NCI-H1092 treated with DMSO at 0.1 percent for 48 hours (cell line): ENCODE data around the gene RANBP1.

Experiments
- DNase-seq: peaks from one replicate; lab custom pipeline; 2025; lab: John Stamatoyannopoulos, UW

Gene RANBP1

DNA sequence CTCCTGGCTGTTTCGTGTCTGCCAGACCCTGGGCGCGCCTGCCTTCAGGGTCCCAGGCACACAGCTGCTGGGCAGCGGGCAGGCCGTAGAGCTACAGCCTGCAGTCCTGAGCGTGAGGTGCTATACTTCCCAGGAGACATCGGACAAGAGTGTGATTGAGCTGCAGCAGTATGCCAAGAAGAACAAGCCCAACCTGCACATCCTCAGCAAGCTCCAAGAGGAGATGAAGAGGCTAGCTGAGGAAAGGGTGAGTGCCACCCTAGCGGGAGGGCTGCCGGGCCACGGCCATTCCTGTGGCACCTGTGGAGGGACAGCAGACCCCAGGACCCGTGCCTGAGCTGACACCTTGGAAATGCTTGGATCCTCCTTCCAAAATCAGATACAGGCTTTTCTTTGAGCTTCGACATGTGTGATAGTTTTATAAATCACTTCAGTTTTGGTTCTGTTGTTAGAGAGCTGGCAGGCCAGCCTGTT lies 7.1 kb upstream of the RANBP1 start:
- no peak for DNase-seq

GRCh38 chr22:20109411-20110358 lies 6.2 kb upstream of the RANBP1 start:
- DNase-seq: no peak

DNA sequence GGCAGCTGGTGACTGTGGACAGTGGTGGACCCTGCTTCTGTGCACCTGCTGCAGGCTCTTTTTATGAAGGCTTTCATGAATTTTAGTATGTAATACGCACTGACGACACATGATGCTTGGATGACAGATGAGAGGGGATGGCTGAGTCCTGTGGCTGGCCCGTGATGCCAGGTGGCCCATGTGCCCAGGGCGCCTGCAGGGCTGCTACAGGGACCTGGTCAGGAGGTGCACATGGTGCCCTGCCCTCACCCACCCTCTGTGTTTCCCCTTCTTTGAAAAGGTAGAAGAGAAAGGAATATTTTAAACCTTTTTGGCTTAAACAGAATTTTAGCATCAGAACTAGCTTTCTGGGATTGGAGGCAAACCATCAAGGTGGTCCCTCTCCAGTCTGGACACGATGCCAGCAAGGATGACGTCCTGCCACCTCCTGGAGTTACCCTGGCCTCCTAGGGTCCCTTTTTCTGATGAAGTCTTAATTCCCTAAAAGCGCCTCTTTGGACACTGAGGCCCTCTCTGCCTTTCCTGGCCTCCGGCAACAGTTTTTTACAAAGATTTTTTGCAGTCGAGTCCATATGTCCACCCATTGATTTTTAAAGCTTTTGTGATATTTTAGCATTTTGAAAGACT lies 5.4 kb upstream of the RANBP1 start:
- no peak for DNase-seq

DNA sequence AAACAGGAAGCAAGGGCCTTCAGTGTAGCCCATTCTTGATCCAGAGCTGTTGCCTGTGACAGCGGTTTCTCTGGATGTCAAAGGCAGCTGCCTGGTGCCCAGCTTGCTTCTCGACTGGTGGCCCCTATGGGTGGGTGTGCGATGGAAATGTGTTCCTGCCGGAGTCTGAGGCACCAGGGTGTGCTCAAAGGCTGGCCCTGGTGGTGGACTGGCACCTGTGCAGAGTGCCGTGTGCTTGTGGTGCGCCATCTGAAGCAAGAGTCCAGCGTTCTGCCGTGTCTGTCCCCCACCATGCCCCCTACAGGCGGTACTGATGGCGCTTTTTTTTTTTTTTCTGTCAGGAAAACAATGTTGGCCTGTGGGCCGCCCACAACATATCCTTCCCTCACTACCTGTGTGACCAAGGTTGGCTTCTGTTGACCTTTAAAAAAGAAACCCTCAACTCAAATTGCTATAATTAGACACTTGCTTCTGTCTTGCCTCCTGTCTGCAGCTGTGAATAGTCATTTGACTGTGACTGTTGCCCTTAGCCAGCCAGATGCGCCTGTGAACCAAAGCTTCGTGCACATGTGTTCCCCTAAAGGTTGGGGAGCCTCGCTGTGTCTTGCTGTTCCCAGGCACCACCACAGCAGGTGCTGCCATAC lies 4.7 kb upstream of the RANBP1 start:
- DNase-seq: peak; percentile 30

DNA sequence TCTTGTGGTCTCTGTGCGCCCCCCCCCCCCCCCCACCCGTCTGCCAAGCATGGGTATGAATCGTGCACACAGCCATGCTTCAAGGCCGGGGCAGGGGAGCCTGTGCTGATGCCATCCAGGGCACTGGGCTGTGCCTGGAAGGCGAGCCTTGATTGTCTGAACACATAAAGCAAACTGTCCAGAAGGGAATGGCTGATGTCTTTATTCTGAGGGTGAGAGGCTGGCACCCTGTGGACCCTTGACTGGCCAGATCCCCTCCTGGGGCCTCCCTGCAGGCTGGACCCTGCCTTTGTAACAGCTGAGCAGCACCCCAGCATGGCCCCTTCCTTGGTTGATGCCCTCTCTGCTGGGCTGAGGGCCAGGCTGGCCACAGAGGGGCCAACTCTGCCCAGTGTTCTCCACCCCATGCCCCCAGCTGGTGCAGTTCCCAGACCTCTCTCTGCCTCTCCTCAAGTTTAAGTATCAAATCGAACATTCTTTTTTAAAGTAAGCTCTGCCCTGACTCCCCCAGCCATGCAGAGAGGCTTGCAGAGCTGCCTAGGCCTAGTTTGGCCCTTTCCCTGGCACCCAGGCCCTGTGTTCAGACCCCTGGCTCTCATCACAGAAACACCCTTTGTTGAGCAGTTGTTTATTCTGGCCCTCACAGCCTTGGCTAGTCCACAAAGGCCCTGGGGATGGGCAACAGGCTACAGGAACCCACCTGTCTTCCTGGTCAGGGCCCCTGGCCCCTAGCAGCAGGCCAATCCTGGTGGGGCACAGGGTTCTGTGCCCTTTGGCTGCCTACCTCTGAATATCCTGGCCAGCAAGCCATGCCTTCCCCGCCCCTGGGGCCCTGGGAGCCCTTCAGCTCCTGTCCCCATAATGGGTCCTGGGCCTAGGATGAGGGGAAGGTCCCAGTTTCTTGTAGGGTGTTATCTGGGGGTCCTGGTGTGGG lies 3.9 kb upstream of the RANBP1 start:
- DNase-seq: no peak

- DNase-seq: no peak
These were observed 3.0 kb upstream of the RANBP1 start for GRCh38 chr22:20112623-20113511.

GRCh38 chr22:20113551-20114310 lies 2.2 kb upstream of the RANBP1 start:
- DNase-seq: no peak

DNA sequence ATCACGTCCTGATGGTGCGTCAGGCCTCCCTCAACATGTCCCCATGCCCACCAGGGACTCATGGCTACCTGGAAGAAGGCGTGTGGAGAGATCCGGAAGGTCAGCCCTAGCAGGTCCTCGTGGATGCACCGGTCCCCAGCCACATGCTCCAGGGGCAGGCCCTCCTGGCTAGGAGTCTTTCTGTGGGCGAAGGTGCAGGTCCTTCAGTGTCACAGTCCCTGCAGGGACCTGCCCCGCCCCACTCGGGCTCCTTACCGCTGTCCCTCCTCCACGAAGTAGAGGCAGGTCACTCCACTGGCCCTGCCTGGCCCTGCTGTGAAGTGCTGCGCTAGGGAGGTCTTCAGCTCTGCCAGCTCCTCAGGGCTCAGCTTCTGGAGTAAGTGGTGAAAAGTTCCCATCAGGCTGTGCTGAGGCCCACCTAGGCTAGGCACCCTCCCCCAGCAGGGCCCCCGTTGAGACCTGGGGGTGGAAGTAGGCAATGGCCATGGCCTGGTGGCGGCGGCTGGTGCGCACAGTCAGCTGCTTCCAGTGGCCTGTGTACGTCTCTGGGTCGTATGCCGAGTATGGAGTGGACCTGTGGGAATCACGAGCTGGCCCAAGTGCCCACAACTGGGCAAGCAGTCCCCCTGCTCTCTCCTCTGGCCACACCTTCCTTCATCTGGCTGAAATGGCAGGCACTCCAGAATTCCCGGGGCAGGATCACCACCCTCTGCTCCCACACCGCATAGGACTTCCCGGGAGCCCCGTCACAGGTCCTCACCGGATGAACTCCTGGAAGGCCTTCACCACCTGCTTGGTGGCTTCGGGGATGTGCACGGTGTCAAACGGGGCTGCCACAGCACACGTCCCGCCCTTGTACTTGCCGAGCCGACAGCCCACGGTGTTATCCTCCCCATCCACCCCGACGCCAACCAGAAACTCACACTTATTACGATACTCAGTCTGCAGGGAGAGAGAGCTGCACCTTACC lies 1.1 kb upstream of the RANBP1 start:
- DNase-seq: no peak

DNA sequence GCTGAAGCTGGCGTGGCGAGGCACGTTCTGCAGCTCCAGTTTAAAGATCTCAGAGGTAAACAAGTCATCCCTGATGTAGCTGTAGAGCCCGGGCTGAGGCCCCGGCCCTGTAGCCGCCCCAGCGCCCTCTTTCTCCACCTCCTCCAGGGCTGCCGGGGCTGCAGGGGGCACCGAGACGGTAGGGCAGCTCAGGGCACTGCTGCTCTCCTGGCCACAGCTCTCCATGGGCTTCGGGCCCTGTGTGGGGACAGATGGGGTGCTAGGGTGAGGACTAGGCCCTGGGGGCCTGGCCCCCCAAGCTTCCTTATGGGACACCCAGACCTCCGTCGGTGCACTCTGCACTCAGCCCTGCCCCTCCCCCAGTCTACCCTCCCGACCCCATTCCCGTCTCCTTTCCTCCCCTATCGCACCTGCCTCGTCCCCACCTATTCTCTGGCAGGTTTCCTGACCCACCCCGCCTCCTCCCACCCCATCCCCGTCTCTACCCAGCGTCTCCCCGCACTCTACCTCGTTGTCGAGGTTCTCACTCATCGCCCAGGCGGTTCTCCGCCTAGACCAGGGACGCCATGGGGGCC lies 559 bp downstream of the RANBP1 start:
- DNase-seq: no peak

DNA sequence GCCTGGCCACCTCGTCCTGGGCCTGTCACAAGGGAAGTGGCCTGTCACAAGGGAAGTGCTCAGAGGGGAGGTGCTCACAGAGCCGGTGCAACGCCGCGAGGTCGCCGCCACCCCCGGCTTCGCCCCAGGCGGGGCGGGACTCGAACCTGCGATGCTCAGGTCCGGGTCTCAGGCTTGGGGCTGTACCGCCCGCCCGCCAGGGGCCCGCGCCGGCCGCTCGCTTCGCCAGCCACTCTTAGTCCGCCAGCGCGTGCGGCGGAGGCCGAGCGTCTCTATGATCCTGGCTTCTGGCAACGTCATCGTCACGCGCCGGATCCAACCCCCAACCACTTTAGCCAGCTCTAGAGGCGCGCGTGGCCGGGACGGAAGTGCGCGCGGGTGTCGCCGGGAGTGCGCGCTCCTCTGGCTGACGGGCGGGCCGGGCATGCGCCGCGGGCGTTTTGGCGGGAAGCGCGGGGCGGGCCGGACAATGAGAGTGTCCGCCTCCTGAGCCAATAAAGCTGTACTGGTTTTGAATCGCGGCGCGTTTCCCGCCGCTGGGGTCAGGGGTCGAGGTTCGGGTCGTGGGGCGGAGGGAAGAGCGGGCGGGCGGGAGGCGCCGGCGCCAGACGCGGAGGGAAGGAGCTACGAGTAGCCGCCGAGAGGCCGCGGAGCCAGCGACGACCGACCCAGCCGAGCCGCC lies 1.2 kb downstream of the RANBP1 start, which contains the start of gene TRMT2A:
TRMT2A (minus strand) TSS at position 276 of the 682 bp plus-strand sequence. CDS start 320 bp downstream, outside the sequence.
- DNase-seq: peak; percentile 98

- no peak for DNase-seq
These were observed 1.9 kb downstream of the RANBP1 start for GRCh38 chr22:20117633-20118299.

DNA sequence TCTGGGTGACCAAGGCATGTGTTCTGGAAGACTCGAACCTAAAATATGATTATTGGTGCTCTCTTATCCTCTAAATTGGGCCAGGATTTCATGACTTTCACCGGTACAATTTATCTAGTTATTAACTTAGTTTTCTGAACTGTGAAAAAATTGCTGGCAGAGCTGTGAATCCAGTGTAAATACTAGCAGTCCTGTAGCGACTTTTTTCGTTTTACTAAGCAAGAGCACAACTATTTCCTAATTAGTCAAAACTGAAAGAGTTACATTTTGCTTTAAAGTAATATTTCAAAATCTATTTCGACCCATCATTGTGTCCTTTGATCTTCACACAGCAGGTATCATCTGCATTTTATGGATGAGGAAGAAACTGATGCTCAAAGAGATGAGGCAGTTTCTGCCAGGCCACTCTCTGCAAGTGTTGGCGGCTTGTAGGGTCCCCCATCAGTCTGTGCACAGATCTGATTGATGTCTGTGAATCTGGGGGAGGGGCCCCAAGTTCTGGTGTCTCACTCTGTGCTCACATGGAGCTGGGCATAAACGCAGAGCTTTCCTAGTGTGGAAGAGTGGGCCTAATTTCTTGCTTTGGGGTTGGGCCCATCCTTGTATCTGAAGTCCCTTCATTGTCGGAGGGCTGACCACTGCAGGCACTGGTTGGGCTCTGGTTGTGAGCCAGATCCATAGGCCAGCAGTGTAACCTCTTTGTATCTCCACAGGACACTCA lies 2.6 kb downstream of the RANBP1 start:
- DNase-seq: no peak

DNA sequence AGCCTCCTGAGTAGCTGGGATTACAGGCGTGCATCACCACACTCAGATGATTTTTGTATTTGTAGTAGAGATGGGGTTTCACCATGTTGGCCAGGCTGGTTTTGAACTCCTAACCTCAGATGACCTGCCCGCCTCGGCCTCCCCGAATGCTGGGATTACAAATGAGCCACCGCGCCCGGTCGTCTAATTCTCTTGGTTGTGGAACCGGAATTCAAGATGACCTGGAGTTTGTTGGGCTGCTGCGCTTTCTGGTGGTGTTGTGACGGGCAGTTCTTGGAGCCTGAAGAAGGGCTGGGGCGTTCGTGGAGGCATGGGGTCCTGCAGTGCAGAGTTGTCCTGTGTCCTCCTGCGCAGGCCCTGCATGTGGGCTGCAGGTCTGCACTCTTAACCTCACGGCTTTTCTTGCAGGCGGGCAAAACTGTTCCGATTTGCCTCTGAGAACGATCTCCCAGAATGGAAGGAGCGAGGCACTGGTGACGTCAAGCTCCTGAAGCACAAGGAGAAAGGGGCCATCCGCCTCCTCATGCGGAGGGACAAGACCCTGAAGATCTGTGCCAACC lies 6.0 kb downstream of the RANBP1 start:
- DNase-seq: no peak

DNA sequence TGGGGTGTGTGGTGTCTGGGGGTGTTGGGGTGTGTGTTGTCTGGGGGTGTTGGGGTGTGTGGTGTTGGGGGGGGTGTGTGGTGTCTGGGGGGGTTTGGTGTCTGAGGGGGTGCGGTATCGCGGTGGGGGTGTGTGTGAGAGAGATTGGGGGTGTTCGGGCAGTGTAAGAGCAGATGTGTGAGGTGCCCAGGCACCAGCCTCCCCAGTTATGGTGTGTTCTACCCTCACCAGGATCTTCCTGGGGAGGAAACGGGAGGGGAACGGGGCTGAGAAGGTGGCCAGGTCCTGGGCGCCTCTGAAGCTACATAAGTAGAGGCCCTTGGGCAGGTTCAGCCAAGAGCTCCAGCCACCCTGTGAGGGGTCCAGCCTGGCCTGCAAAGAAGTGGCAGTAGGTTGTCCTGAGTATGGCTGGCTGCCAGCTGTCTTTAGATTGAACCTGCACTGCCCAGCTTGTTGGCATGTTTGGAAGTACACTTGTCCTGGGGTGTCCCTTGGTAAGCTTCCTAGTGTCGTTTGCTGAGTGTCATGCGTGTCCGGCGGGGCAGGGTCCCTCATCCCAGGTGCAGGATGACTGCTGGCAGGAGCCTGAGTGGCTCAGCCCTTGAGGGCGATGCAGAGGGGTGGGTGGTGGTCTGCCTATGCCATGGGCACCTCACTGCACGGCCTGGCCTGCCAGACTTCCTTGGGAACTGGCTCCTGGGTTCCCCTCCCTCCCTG lies 7.6 kb downstream of the RANBP1 start:
- DNase-seq: no peak

GRCh38 chr22:20124083-20124787 lies 8.3 kb downstream of the RANBP1 start:
- DNase-seq: no peak
